ENCODE data around the gene RYR1. TPM values are rescaled to one million over a fixed set of nuclear protein-coding genes. Genes with fewer than 3 reads are reported as not detected.

Gene RYR1
- total and polyA plus RNA-seq, 10 of the 15 experiments (the other 5 are each of a cell fraction or from before 2014, with no cell fraction given) = under 0.01 to 0.32 (median 0.07) TPM; not detected in 1

DNA sequence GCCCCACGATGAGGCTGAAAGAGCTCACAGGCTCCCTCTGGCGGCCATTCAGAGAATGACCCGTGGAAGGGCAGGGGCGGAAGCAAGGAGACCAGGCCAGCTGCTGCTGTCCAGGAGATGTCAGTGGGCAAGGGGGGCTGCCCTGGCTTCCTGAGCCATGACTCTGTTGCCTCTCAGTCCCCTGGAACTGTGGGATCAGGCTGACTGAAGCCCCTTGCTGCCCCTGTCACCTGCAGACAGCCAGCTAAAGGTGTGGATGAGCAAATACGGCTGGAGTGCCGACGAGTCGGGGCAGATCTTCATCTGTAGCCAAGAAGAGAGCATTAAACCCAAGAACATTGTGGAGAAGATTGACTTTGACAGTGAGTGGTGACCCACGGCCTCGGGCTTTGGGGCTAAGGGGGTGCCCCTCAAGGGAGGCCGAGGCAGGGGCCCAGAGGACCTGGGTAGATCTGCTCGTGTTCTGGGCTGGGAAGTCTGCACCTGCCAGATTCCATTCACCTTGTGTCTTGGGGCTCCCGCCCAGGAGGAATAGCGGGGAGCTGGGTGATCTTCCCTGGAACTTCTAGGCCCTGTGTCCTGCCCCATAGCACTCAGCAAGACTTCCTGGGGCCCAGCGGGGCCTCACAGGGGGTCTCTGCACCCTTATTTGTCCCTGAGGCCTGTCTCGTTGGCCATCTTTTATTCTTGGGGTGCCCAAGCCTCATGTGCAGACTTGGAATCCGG lies 201.4 kb downstream of the RYR1 start:
- ChIA-PET POLR2A (interaction anchor here (0.6 to 2.4 kb wide), 7 partner anchors 12 to 232 kb away, joined by 3 to 10 read pairs (median 3); partner anchors contain the start of genes ACTN4, FAM98C and MAP4K1), CTCF (interaction anchor here (0.6 to 5.5 kb wide), 38 partner anchors 9 to 1437 kb away, joined by 3 to 103 read pairs (median 4); partner anchors contain the start of genes ACTN4, EIF3K, FAM98C and MAP4K1), SMC1A (ENCODE audit: uncharacterized antibody, unreplicated experiment) (interaction anchor here (0.5 to 7.4 kb wide), 15 partner anchors 16 to 592 kb away, joined by 3 to 102 read pairs (median 7); partner anchors contain the start of genes EIF3K, FAM98C, MAP4K1 and MRPS12), RAD21 (ENCODE audit: unreplicated experiment) (interaction anchor here (0.6 to 5.9 kb wide), 22 partner anchors 12 to 295 kb away, joined by 3 to 70 read pairs (median 4); partner anchors contain the start of genes ACTN4, EIF3K, FAM98C and MAP4K1)
- H3K9me3 ChIP-seq (replicated peaks; ENCODE audit: control insufficient read depth, insufficient read depth, low read length) = no peaks in the 10 kb centered on the region
- H3K27me3 ChIP-seq (replicated peaks in 1 of 2; ENCODE audit: control insufficient read depth in 2 of 2, insufficient read depth in 2 of 2, low read length in 1 of 2) = no peaks in the 10 kb centered on the region
- DNase-seq (ENCODE audit: low read depth, low spot score) (peak; percentile 32), FAIRE-seq (peak; percentile 38), ATAC-seq (peak; percentile 73)
- intact Hi-C loops (cut with micrococcal nuclease; ENCODE audit: unreplicated experiment) (loop anchor here (1.0 to 5.0 kb wide), 2 partner anchors 91 to 233 kb away; partner anchors contain the start of gene FAM98C), in situ Hi-C loops (cut with MboI) (loop anchor here (25.0 kb wide), 1 partner anchor 223 kb away; the partner anchor contains the start of gene FAM98C)
- WGBS (ENCODE audit: insufficient coverage, insufficient replicate concordance, low lambda C conversion rate, missing lambda C conversion rate) = 69% methylated on average over 17 of the region's 17 CpGs
- no peak overlapping the region for H3K4me2 ChIP-seq (ENCODE audit: control insufficient read depth, insufficient read depth)
- no peak overlapping the region for H3K9ac ChIP-seq (ENCODE audit: control insufficient read depth, insufficient read depth, low read length)
- no peak overlapping the region for H2AFZ ChIP-seq (ENCODE audit: control insufficient read depth, low read depth, low read length)
- peaks cover 11 to 24% of the 10 kb centered on the region in 2 experiments for H3K36me3 ChIP-seq (ENCODE audit: control insufficient read depth in 2 of 2, insufficient read depth in 2 of 2, low read length in 1 of 2)
- peaks cover 15% of the 10 kb centered on the region for H3K4me1 ChIP-seq (ENCODE audit: control insufficient read depth, insufficient read depth, low read length)
- H3K27ac ChIP-seq (ENCODE audit: control insufficient read depth, insufficient read depth) = no peak overlapping the region; the same call in 1 of the 2 replicates
- BruUV-seq (replicated peaks) = no TSS peak
- no peaks in the 10 kb centered on the region for H4K20me1 ChIP-seq (ENCODE audit: control insufficient read depth, insufficient read depth)
- no peak overlapping the region for H3K4me3 ChIP-seq
- H3K79me2 ChIP-seq (ENCODE audit: control insufficient read depth, insufficient read depth, low read length) = no peaks in the 10 kb centered on the region
- TF ChIP-seq HDGF (IDR thresholded peaks at IDR 0.05) (peak; percentile 73; the same call in 1 of the 2 replicates), POLR2AphosphoS5 (IDR thresholded peaks at IDR 0.05; ENCODE audit: low read length) (peak; percentile 40; the same call in 1 of the 2 replicates), KDM1A (IDR thresholded peaks at IDR 0.05; ENCODE audit: borderline replicate concordance) (no peak), YY1 (IDR thresholded peaks at IDR 0.05; ENCODE audit: low read depth, low read length) (peak; percentile 30; the same call in 1 of the 2 replicates), SREBF2 (IDR thresholded peaks at IDR 0.05; ENCODE audit: low read length) (no peak), BHLHE40 (IDR thresholded peaks at IDR 0.05; ENCODE audit: borderline replicate concordance in 1 of 2, low read depth in 2 of 2, low read length in 1 of 2) (no peak), FOXM1 (IDR thresholded peaks at IDR 0.05; ENCODE audit: low read depth, low read length) (no peak), RAD21 (IDR thresholded peaks at IDR 0.05; ENCODE audit: insufficient read depth, low read depth, low read length) (peak; percentile 83), FOXK2 (IDR thresholded peaks at IDR 0.05) (no peak), TCF12 (IDR thresholded peaks at IDR 0.05; ENCODE audit: low read depth, low read length) (peak; percentile 65; the same call in 1 of the 2 replicates), SMC3 (IDR thresholded peaks at IDR 0.05; ENCODE audit: borderline replicate concordance, low read length) (peak; percentile 97), EZH2 (IDR thresholded peaks at IDR 0.05; ENCODE audit: borderline replicate concordance, control insufficient read depth, low read depth, low read length) (no peak), MEF2B (IDR thresholded peaks at IDR 0.05; ENCODE audit: partially characterized antibody, poor library complexity, severe bottlenecking) (no peak), RFX5 (IDR thresholded peaks at IDR 0.05; ENCODE audit: low read depth, low read length) (no peak), STAT1 (conservative IDR thresholded peaks at IDR 0.05) (0 out of 2 replicates have a peak, but pooled peaks have one; percentile 16)
- TF ChIP-seq, protein P1, sequence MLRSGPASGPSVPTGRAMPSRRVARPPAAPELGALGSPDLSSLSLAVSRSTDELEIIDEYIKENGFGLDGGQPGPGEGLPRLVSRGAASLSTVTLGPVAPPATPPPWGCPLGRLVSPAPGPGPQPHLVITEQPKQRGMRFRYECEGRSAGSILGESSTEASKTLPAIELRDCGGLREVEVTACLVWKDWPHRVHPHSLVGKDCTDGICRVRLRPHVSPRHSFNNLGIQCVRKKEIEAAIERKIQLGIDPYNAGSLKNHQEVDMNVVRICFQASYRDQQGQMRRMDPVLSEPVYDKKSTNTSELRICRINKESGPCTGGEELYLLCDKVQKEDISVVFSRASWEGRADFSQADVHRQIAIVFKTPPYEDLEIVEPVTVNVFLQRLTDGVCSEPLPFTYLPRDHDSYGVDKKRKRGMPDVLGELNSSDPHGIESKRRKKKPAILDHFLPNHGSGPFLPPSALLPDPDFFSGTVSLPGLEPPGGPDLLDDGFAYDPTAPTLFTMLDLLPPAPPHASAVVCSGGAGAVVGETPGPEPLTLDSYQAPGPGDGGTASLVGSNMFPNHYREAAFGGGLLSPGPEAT (IDR thresholded peaks at IDR 0.05; ENCODE audit: low read depth) = no peak
- TF ChIP-seq, protein P2, sequence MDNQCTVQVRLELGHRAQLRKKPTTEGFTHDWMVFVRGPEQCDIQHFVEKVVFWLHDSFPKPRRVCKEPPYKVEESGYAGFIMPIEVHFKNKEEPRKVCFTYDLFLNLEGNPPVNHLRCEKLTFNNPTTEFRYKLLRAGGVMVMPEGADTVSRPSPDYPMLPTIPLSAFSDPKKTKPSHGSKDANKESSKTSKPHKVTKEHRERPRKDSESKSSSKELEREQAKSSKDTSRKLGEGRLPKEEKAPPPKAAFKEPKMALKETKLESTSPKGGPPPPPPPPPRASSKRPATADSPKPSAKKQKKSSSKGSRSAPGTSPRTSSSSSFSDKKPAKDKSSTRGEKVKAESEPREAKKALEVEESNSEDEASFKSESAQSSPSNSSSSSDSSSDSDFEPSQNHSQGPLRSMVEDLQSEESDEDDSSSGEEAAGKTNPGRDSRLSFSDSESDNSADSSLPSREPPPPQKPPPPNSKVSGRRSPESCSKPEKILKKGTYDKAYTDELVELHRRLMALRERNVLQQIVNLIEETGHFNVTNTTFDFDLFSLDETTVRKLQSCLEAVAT (IDR thresholded peaks at IDR 0.05) = 0 out of 2 replicates have a peak, but pooled peaks have one; percentile 47
- TF ChIP-seq, protein P3, sequence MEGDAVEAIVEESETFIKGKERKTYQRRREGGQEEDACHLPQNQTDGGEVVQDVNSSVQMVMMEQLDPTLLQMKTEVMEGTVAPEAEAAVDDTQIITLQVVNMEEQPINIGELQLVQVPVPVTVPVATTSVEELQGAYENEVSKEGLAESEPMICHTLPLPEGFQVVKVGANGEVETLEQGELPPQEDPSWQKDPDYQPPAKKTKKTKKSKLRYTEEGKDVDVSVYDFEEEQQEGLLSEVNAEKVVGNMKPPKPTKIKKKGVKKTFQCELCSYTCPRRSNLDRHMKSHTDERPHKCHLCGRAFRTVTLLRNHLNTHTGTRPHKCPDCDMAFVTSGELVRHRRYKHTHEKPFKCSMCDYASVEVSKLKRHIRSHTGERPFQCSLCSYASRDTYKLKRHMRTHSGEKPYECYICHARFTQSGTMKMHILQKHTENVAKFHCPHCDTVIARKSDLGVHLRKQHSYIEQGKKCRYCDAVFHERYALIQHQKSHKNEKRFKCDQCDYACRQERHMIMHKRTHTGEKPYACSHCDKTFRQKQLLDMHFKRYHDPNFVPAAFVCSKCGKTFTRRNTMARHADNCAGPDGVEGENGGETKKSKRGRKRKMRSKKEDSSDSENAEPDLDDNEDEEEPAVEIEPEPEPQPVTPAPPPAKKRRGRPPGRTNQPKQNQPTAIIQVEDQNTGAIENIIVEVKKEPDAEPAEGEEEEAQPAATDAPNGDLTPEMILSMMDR (IDR thresholded peaks at IDR 0.05 in 2 of 3, conservative IDR thresholded peaks at IDR 0.05 in 1 of 3; ENCODE audit: control insufficient read depth in 2 of 3, extremely low read depth in 1 of 3, insufficient read depth in 1 of 3, low read depth in 3 of 3, low read length in 3 of 3) = peak; percentile 86 to 91 (median 88)
